Measurements from ENCODE around the gene ADAMTS10.

GRCh38 chr19:8639821-8640401, 29.4 kb upstream of the ADAMTS10 start:
- TF ChIP-seq CTCF (IDR thresholded peaks at IDR 0.05; ENCODE audit: poor library complexity): no peak
- TF ChIP-seq EZH2phosphoT487 (IDR thresholded peaks at IDR 0.05; ENCODE audit: low read depth, severe bottlenecking, unreplicated experiment): no peak
- no peak for TF ChIP-seq EZH2 (IDR thresholded peaks at IDR 0.05; ENCODE audit: borderline replicate concordance)
